SK-N-SH (cell line): ENCODE results near the gene NELFA. TPM values are rescaled to one million over a fixed set of nuclear protein-coding genes. Genes with fewer than 3 reads are reported as not detected.

Experiments
- CTCF ChIA-PET: fragments of 300-600, 350-600 bp; formaldehyde crosslinking; extraction: SDS; loops from one replicate; lab custom pipeline; 2021; lab: Yijun Ruan, JAX
- POLR2A ChIA-PET: fragments of 350-600 bp; sonication (Branson Sonifier 250); formaldehyde crosslinking; extraction: SDS; loops from one replicate; lab custom pipeline; 2020; ENCODE audit warnings: antibody characterized with exemption, inconsistent platforms; lab: Yijun Ruan, JAX
- DNase-seq: peaks from one replicate; pipeline ENCODE4 v3.0.0; 2012
- H2AFZ ChIP-seq: fragments of 200-600 bp; sonication (generic); 2 replicates; pipeline ENCODE4 v1.8.1; 2016; ENCODE audit warnings: antibody characterized with exemption, mild to moderate bottlenecking, low read depth
- H3F3A ChIP-seq: fragments of 200-600 bp; sonication (generic); replicated peaks from 2 replicates; pipeline ENCODE3; 2016; ENCODE audit warnings: antibody characterized with exemption, mild to moderate bottlenecking; ENCODE audit not compliant: insufficient read depth
- H3K27ac ChIP-seq, 2 experiments: fragments of 200-500 bp in 1 of 2; fragments of 200-600 bp in 1 of 2; sonication (Bioruptor generic) in 1 of 2; sonication (generic), shearing (Covaris generic) in 1 of 2; 2 replicates each; pipeline versions ENCODE4 v1.5.1 to v1.6.1; 2014 to 2016; ENCODE audit warnings: low read depth in 2 of 2, inconsistent platforms in 1 of 2, low read length in 1 of 2, mild to moderate bottlenecking in 1 of 2, mixed read lengths in 1 of 2
- H3K27me3 ChIP-seq: fragments of 200-600 bp; sonication (generic), shearing (Covaris generic); 2 replicates; pipeline ENCODE4 v1.6.1; 2016; ENCODE audit warnings: mixed run types; ENCODE audit not compliant: insufficient read depth
- H3K36me3 ChIP-seq, 2 experiments: fragments of 200-500 bp in 1 of 2; fragments of 200-600 bp in 1 of 2; sonication (Bioruptor generic) in 1 of 2; sonication (generic) in 1 of 2; replicated peaks in 1 of 2; 2 replicates each; pipeline versions ENCODE3 to v1.5.1; 2014 to 2016; ENCODE audit warnings: low read length in 1 of 2, mild to moderate bottlenecking in 1 of 2; ENCODE audit not compliant: insufficient read depth in 2 of 2, control insufficient read depth in 1 of 2
- H3K4me1 ChIP-seq, 2 experiments: fragments of 200-500 bp in 1 of 2; fragments of 200-600 bp in 1 of 2; sonication (Bioruptor generic) in 1 of 2; sonication (generic), shearing (Covaris generic) in 1 of 2; 2 replicates each; pipeline versions ENCODE4 v1.5.1 to v1.6.1; 2014 to 2016; ENCODE audit warnings: low read depth in 1 of 2, low read length in 1 of 2, mixed run types in 1 of 2; ENCODE audit not compliant: insufficient read depth in 2 of 2, control insufficient read depth in 1 of 2
- H3K4me2 ChIP-seq: fragments of 200-600 bp; sonication (generic), shearing (Covaris generic); 2 replicates; pipeline ENCODE4 v1.6.1; 2017; ENCODE audit warnings: mixed run types
- H3K4me3 ChIP-seq, 2 experiments: fragments of 200-500 bp in 1 of 2; fragments of 200-600 bp in 1 of 2; sonication (Bioruptor generic) in 1 of 2; sonication (generic), shearing (Covaris generic) in 1 of 2; 2 replicates each; pipeline versions ENCODE4 v1.5.1 to v1.8.1; 2014 to 2016; ENCODE audit warnings: low read depth in 2 of 2, inconsistent platforms in 1 of 2, low read length in 1 of 2, mild to moderate bottlenecking in 1 of 2, mixed read lengths in 1 of 2, moderate library complexity in 1 of 2
- H3K79me2 ChIP-seq: fragments of 200-600 bp; sonication (generic); 2 replicates; pipeline ENCODE4 v1.8.1; 2017; ENCODE audit warnings: mild to moderate bottlenecking; ENCODE audit not compliant: insufficient read depth
- H3K9ac ChIP-seq: fragments of 200-600 bp; sonication (generic); 2 replicates; pipeline ENCODE4 v1.6.1; 2017; ENCODE audit warnings: mixed run types
- H3K9me2 ChIP-seq: fragments of 200-600 bp; sonication (generic); 2 replicates; pipeline ENCODE4 v1.6.1; 2017; ENCODE audit warnings: mixed run types
- H3K9me3 ChIP-seq: fragments of 200-600 bp; sonication (generic); 2 replicates; pipeline ENCODE4 v1.6.1; 2017; ENCODE audit warnings: mixed run types, mild to moderate bottlenecking, moderate library complexity
- H4K20me1 ChIP-seq: fragments of 200-600 bp; sonication (generic); 2 replicates; pipeline ENCODE4 v1.6.1; 2017; ENCODE audit warnings: mild to moderate bottlenecking, mixed run types; ENCODE audit not compliant: insufficient read depth
- EP300 ChIP-seq, 2 experiments: IDR thresholded peaks; 2 replicates each; pipeline versions ENCODE4 v1.4.0 to v1.6.1; 2012; ENCODE audit warnings: borderline replicate concordance in 1 of 2, low read depth in 1 of 2, low read length in 1 of 2
- FOSL2 ChIP-seq: IDR thresholded peaks from 2 replicates; pipeline ENCODE4 v1.4.0; 2012; ENCODE audit warnings: low read depth, mild to moderate bottlenecking, moderate library complexity, borderline replicate concordance
- FOXM1 ChIP-seq: IDR thresholded peaks from 2 replicates; pipeline ENCODE4 v1.4.0; 2012; ENCODE audit warnings: low read depth, mild to moderate bottlenecking
- GABPA ChIP-seq: IDR thresholded peaks from 2 replicates; pipeline ENCODE4 v1.4.0; 2012; ENCODE audit warnings: low read depth, mild to moderate bottlenecking
- GATA2 ChIP-seq: sonication (generic); formaldehyde crosslinking; IDR thresholded peaks from 2 replicates; pipeline ENCODE4 v1.5.0; 2020; ENCODE audit warnings: mild to moderate bottlenecking, missing genetic modification reagents
- MXI1 ChIP-seq: IDR thresholded peaks from 2 replicates; pipeline ENCODE4 v1.6.1; 2012; ENCODE audit warnings: mild to moderate bottlenecking, low read depth, low read length, improper control_type of control experiment
- RAD21 ChIP-seq: IDR thresholded peaks from 2 replicates; pipeline ENCODE4 v1.6.1; 2012; ENCODE audit warnings: mild to moderate bottlenecking, low read length
- RFX5 ChIP-seq: IDR thresholded peaks from 2 replicates; pipeline ENCODE4 v1.6.1; 2012; ENCODE audit warnings: mild to moderate bottlenecking, improper control_type of control experiment, low read length
- RXRA ChIP-seq: IDR thresholded peaks from 2 replicates; pipeline ENCODE4 v1.4.0; 2012; ENCODE audit warnings: low read depth, mild to moderate bottlenecking, borderline replicate concordance
- SIN3A ChIP-seq: IDR thresholded peaks from 2 replicates; pipeline ENCODE4 v1.6.1; 2012; ENCODE audit warnings: low read depth, mild to moderate bottlenecking, low read length, moderate library complexity, borderline replicate concordance
- TAF1 ChIP-seq: IDR thresholded peaks from 2 replicates; pipeline ENCODE4 v1.6.1; 2012; ENCODE audit warnings: low read depth, mild to moderate bottlenecking, low read length, moderate library complexity, borderline replicate concordance
- USF2 ChIP-seq: fragments of 150-350 bp; IDR thresholded peaks from 2 replicates; pipeline ENCODE4 v1.6.1; 2017; ENCODE audit warnings: antibody characterized with exemption, low read length, low read depth, borderline replicate concordance
- WGBS: methylation state at CpG from one replicate; pipeline ENCODE4 v1.1.6; 2017; ENCODE audit warnings: low lambda C conversion rate; 5-methylcytosine and 5-hydroxymethylcytosine counted together
- polyA plus RNA-seq, 3 experiments: library from polyadenylated mRNA; depleted of rRNA; stranded (reverse); fragments of >200 nt; gene quantifications; 2 replicates each; pipeline ENCODE4 v1.2.3, GENCODE V29; 2012
- TF ChIP-seq, protein P1 (sequence below): IDR thresholded peaks from 2 replicates; pipeline ENCODE4 v1.4.0; 2012; ENCODE audit warnings: low read depth, borderline replicate concordance
- TF ChIP-seq, protein P2 (sequence below): fragments of 150-350 bp; IDR thresholded peaks from 2 replicates; pipeline ENCODE4 v1.6.1; 2016; ENCODE audit warnings: mild to moderate bottlenecking, low read depth, low read length
- TF ChIP-seq, protein P3 (sequence below): fragments of 200-600 bp; sonication (generic); IDR thresholded peaks from 2 replicates; pipeline ENCODE4 v1.6.1; 2017; ENCODE audit warnings: antibody characterized with exemption, mild to moderate bottlenecking, moderate library complexity

The NELFA gene
- polyA plus RNA-seq, 1 of the 3 experiments (the other 2 are of a cell fraction), result 26.8 TPM

DNA sequence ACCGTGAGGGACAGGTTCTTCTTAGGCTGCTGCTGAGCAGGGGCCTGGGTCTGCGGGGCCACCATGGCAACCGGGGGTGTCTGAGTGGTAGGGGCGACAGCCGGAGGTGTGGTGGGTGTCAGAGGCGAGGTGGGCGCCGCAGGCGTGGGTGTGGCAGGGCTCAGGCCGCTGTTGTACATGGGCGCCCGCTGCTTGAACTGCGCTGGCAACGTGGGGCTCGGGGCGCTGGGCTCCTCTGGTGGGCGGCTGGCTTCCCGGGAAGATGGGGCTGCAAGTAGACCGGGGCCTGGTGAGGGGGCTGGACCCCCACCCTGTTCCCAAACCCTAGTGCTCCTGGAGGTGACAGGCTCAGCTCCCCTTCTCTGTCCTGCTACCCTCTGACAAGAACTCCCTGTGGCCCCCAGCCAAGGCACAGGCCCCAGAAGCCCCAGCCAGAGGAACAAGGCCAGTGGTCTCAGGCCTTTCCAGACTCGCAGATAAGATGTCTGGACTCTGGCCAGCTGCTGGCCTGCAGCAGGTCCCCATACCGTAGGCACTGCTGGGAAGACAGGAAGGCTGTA is 24.8 kb downstream of the NELFA start (continued):
- TF ChIP-seq, protein P1, sequence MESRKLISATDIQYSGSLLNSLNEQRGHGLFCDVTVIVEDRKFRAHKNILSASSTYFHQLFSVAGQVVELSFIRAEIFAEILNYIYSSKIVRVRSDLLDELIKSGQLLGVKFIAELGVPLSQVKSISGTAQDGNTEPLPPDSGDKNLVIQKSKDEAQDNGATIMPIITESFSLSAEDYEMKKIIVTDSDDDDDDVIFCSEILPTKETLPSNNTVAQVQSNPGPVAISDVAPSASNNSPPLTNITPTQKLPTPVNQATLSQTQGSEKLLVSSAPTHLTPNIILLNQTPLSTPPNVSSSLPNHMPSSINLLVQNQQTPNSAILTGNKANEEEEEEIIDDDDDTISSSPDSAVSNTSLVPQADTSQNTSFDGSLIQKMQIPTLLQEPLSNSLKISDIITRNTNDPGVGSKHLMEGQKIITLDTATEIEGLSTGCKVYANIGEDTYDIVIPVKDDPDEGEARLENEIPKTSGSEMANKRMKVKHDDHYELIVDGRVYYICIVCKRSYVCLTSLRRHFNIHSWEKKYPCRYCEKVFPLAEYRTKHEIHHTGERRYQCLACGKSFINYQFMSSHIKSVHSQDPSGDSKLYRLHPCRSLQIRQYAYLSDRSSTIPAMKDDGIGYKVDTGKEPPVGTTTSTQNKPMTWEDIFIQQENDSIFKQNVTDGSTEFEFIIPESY, result no peak
- TF ChIP-seq EP300 (IDR thresholded peaks at IDR 0.05; ENCODE audit: borderline replicate concordance in 1 of 2, low read depth in 1 of 2, low read length in 1 of 2), result peak in 1 of 2 experiments; percentile 66; a peak in 1 of 4 replicates
- no peak for TF ChIP-seq FOSL2
- TF ChIP-seq GABPA, result no peak
- TF ChIP-seq, protein P2, sequence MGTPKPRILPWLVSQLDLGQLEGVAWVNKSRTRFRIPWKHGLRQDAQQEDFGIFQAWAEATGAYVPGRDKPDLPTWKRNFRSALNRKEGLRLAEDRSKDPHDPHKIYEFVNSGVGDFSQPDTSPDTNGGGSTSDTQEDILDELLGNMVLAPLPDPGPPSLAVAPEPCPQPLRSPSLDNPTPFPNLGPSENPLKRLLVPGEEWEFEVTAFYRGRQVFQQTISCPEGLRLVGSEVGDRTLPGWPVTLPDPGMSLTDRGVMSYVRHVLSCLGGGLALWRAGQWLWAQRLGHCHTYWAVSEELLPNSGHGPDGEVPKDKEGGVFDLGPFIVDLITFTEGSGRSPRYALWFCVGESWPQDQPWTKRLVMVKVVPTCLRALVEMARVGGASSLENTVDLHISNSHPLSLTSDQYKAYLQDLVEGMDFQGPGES, result no peak
- TF ChIP-seq USF2, result no peak
- TF ChIP-seq, protein P3, sequence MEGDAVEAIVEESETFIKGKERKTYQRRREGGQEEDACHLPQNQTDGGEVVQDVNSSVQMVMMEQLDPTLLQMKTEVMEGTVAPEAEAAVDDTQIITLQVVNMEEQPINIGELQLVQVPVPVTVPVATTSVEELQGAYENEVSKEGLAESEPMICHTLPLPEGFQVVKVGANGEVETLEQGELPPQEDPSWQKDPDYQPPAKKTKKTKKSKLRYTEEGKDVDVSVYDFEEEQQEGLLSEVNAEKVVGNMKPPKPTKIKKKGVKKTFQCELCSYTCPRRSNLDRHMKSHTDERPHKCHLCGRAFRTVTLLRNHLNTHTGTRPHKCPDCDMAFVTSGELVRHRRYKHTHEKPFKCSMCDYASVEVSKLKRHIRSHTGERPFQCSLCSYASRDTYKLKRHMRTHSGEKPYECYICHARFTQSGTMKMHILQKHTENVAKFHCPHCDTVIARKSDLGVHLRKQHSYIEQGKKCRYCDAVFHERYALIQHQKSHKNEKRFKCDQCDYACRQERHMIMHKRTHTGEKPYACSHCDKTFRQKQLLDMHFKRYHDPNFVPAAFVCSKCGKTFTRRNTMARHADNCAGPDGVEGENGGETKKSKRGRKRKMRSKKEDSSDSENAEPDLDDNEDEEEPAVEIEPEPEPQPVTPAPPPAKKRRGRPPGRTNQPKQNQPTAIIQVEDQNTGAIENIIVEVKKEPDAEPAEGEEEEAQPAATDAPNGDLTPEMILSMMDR, result no peak
- 0 out of 2 replicates have a peak, but pooled peaks have one; percentile 8 for TF ChIP-seq RAD21
- no peak for TF ChIP-seq RFX5
- peak; percentile 88 for TF ChIP-seq GATA2 (CRISPR knock-in tag)
- no peak for TF ChIP-seq FOXM1

DNA sequence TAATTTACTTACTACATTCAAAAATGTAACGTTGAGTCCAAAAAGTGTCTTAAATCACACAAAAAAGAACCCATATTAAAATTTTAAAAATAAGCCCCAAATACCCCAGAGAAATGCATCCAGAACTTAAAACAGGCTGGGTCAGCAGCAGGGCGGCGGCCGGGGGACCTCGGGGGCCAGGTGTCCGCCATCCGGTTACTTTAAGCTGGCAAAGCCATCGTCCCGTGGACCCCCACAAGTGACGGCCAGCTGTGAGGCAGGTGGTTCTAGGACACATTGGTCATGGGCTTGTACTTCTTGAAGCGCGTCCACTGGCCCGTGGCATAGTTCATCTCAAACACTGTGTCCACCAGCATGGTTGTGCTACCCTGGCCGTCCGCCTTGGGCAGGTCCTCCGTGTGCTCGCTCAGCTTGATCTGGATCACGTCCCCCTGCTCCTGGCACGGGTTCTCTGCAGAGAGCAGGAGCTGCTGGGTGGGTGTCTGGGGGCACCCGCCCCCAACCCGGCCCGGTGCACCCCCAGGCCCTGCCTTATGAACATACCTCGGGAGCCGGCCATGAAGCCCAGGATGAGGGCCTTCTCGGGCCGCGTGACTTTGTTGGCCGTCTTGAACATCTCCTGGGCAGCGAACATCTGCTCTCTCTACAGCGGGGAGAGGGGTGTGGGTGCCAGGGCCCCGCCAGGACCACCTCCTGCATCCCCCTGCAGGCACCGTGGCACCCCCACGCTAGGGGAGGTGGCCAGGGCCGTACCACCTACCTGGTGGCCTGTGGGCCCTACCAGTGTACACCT is 25.5 kb downstream of the NELFA start:
- Histone ChIP-seq H4K20me1 (no peaks in the 10 kb centered on the region), H3K9me2 (no peaks in the 10 kb centered on the region), H3K27ac (peak overlapping the region in 1 of 2 experiments; percentile 96; a peak in 2 of 4 replicates), H2AFZ (no peak overlapping the region), H3K36me3 (peaks cover 17 to 92% of the 10 kb centered on the region in 2 experiments), H3K4me1 (peaks cover 0 to 24% of the 10 kb centered on the region in 2 experiments; a peak in 1 of 4 replicates), H3K79me2 (no peaks in the 10 kb centered on the region), H3K4me3 (no peak overlapping the region), H3F3A (peaks cover 32% of the 10 kb centered on the region), H3K9ac (no peak overlapping the region), H3K27me3 (no peaks in the 10 kb centered on the region), H3K9me3 (no peaks in the 10 kb centered on the region), H3K4me2 (no peak overlapping the region)
- 95% methylated on average over 20 of the region's 34 CpGs for WGBS
- CTCF ChIA-PET, result interaction anchor here (0.9 to 1.7 kb wide), 3 partner anchors 9 to 26 kb away, joined by 3 to 5 read pairs (median 4); no protein-coding TSS in a partner anchor
- POLR2A ChIA-PET, result interaction anchor here (1.8 kb wide), 1 partner anchor 26 kb away, joined by 6 read pairs; the partner anchor contains the start of gene NELFA
- TF ChIP-seq RXRA (no peak), MXI1 (no peak), USF2 (no peak), SIN3A (no peak), RAD21 (no peak), TAF1 (no peak)
- TF ChIP-seq, protein P3, result no peak
- DNase-seq, result no peak
